Right atrium auricular region (tissue), 2 donors: Measurements from ENCODE around the gene MS4A6E. TPM values are rescaled to one million over a fixed set of nuclear protein-coding genes. Genes with fewer than 3 reads are reported as not detected.

Experiments used
- DNase-seq: peaks from one replicate; pipeline ENCODE4 v3.0.0-alpha.2; 2019; ENCODE audit warnings: low spot score
- H3K27ac ChIP-seq, 2 donors: fragments of 200-600 bp; sonication (generic); 1 replicate in 1 of 2; 2 replicates in 1 of 2; pipeline ENCODE4 v1.5.1; 2016 to 2019
- H3K27me3 ChIP-seq, 2 donors: fragments of 200-600 bp; sonication (generic); one replicate each; pipeline versions ENCODE4 v1.5.1 to v1.6.0; 2017 to 2019
- H3K36me3 ChIP-seq: fragments of 200-600 bp; sonication (generic); one replicate; pipeline ENCODE4 v1.5.1; 2016
- H3K4me1 ChIP-seq, 2 donors: fragments of 200-600 bp; sonication (generic); one replicate each; pipeline versions ENCODE4 v1.5.1 to v1.6.0; 2017 to 2019
- H3K4me3 ChIP-seq, 2 donors: fragments of 200-600 bp; sonication (generic); 1 replicate in 1 of 2; 2 replicates in 1 of 2; pipeline ENCODE4 v1.5.1; 2017 to 2019; ENCODE audit warnings: mild to moderate bottlenecking in 1 of 2, moderate library complexity in 1 of 2
- H3K9me3 ChIP-seq, 2 donors: fragments of 200-600 bp; sonication (generic); one replicate each; pipeline ENCODE4 v1.5.1; 2019
- CTCF ChIP-seq, 2 donors: fragments of 200-600 bp; sonication (generic); IDR thresholded peaks; one replicate each; pipeline ENCODE4 v1.5.1; 2019; ENCODE audit warnings: antibody characterized with exemption in 2 of 2
- total RNA-seq, 2 donors: library from RNA; depleted of rRNA; stranded (reverse); fragments of >200 nt; gene quantifications; one replicate each; pipeline ENCODE4 v1.1.0, GENCODE V29; 2016

MS4A6E gene
- total RNA-seq, 2 donors from 2014 or later: not detected

- Histone ChIP-seq H3K27ac (no peak overlapping the region), H3K4me3 (no peak overlapping the region), H3K4me1 (no peaks in the 10 kb centered on the region), H3K36me3 (no peaks in the 10 kb centered on the region), H3K27me3 (no peaks in the 10 kb centered on the region), H3K9me3 (peaks cover 0 to 44% of the 10 kb centered on the region in 2 donors)
- TF ChIP-seq CTCF (IDR thresholded peaks at IDR 0.05): no peak
- DNase-seq: no peak
Observed at GRCh38 chr11:60321051-60321450, 6.0 kb upstream of the MS4A6E start.

GRCh38 chr11:60328460-60328859 is 1.4 kb downstream of the MS4A6E start:
- Histone ChIP-seq H3K27me3 (no peaks in the 10 kb centered on the region), H3K9me3 (peaks cover 0 to 26% of the 10 kb centered on the region in 2 donors), H3K4me1 (no peaks in the 10 kb centered on the region), H3K4me3 (no peak overlapping the region), H3K27ac (no peak overlapping the region), H3K36me3 (no peaks in the 10 kb centered on the region)
- DNase-seq: no peak
- no peak for TF ChIP-seq CTCF (IDR thresholded peaks at IDR 0.05)

GRCh38 chr11:60332846-60333245 is 5.8 kb downstream of the MS4A6E start:
- H3K4me3 ChIP-seq: no peak overlapping the region
- no peaks in the 10 kb centered on the region for H3K27me3 ChIP-seq
- DNase-seq: no peak
- no peak for TF ChIP-seq CTCF (IDR thresholded peaks at IDR 0.05)
- no peak overlapping the region for H3K27ac ChIP-seq
- no peaks in the 10 kb centered on the region for H3K4me1 ChIP-seq
- no peaks in the 10 kb centered on the region for H3K36me3 ChIP-seq
- peaks cover 0 to 8% of the 10 kb centered on the region in 2 donors for H3K9me3 ChIP-seq

- Histone ChIP-seq H3K4me3 (no peak overlapping the region), H3K36me3 (no peaks in the 10 kb centered on the region), H3K9me3 (peaks cover 0 to 8% of the 10 kb centered on the region in 2 donors), H3K4me1 (no peaks in the 10 kb centered on the region), H3K27me3 (no peaks in the 10 kb centered on the region), H3K27ac (no peak overlapping the region)
- TF ChIP-seq CTCF (IDR thresholded peaks at IDR 0.05): peak; percentile 46 to 73
- DNase-seq: peak; percentile 78
Observed at GRCh38 chr11:60334005-60334620, 7.1 kb downstream of the MS4A6E start.

GRCh38 chr11:60336767-60337391 is 9.8 kb downstream of the MS4A6E start:
- no peaks in the 10 kb centered on the region for H3K27me3 ChIP-seq
- H3K4me1 ChIP-seq: no peaks in the 10 kb centered on the region
- H3K27ac ChIP-seq: no peak overlapping the region
- no peak overlapping the region for H3K4me3 ChIP-seq
- DNase-seq: no peak
- no peaks in the 10 kb centered on the region for H3K36me3 ChIP-seq
- TF ChIP-seq CTCF (IDR thresholded peaks at IDR 0.05): no peak
- H3K9me3 ChIP-seq: no peaks in the 10 kb centered on the region
